ENCODE data around the gene MYOM3. TPM values are rescaled to one million over a fixed set of nuclear protein-coding genes. Genes with fewer than 3 reads are reported as not detected.

MYOM3 gene
- total RNA-seq, 2 donors from 2014 or later, result 0.11 to 0.15 TPM

- Mint-ChIP-seq H3K4me3 (no peak overlapping the region), H3K27me3 (ENCODE audit: insufficient read depth) (peaks cover 1% of the 10 kb centered on the region), H3K27ac (no peak overlapping the region), H3K9me3 (no peaks in the 10 kb centered on the region), H3K4me1 (peaks cover 5% of the 10 kb centered on the region), H3K36me3 (ENCODE audit: low read depth) (no peaks in the 10 kb centered on the region)
- Histone ChIP-seq H3K27me3 (ENCODE audit: control insufficient read depth, insufficient read depth, low read length, poor library complexity, severe bottlenecking) (no peaks in the 10 kb centered on the region), H3K9me3 (ENCODE audit: control insufficient read depth, low read length) (no peaks in the 10 kb centered on the region), H3K27ac (ENCODE audit: low read depth, low read length) (no peak overlapping the region), H3K36me3 (ENCODE audit: control insufficient read depth, insufficient read depth, low read length) (no peaks in the 10 kb centered on the region), H3K9ac (ENCODE audit: extremely low read depth, low read length, poor library complexity, severe bottlenecking) (no peak overlapping the region), H3K4me1 (ENCODE audit: control insufficient read depth, insufficient read depth, low read length) (no peaks in the 10 kb centered on the region), H3K4me3 (ENCODE audit: low read length) (no peak overlapping the region)
- DNase-seq, result no peak
- WGBS, 2 experiments (ENCODE audit: insufficient coverage in 1 of 2, insufficient read length in 1 of 2), result 78 to 86% methylated on average over 13 of the region's 13 CpGs
- TF ChIP-seq CTCF (conservative IDR thresholded peaks at IDR 0.05), result no peak
These were observed 26.7 kb upstream of the MYOM3 start for GRCh38 chr1:24138476-24139221.

- no peak overlapping the region for H3K4me3 ChIP-seq (ENCODE audit: low read length)
- no peaks in the 10 kb centered on the region for H3K9me3 Mint-ChIP-seq
- H3K4me3 Mint-ChIP-seq, result no peak overlapping the region
- no peak overlapping the region for H3K9ac ChIP-seq (ENCODE audit: extremely low read depth, low read length, poor library complexity, severe bottlenecking)
- H3K27ac ChIP-seq (ENCODE audit: low read depth, low read length), result no peak overlapping the region
- H3K4me1 ChIP-seq (ENCODE audit: control insufficient read depth, insufficient read depth, low read length), result no peaks in the 10 kb centered on the region
- no peak overlapping the region for H3K27ac Mint-ChIP-seq
- no peaks in the 10 kb centered on the region for H3K36me3 ChIP-seq (ENCODE audit: control insufficient read depth, insufficient read depth, low read length)
- no peaks in the 10 kb centered on the region for H3K4me1 Mint-ChIP-seq
- DNase-seq, result no peak
- H3K36me3 Mint-ChIP-seq (ENCODE audit: low read depth), result no peaks in the 10 kb centered on the region
- WGBS, 2 experiments (ENCODE audit: insufficient coverage in 1 of 2, insufficient read length in 1 of 2), result 86 to 88% methylated on average over 13 to 15 of the region's 15 CpGs
- no peak for TF ChIP-seq CTCF (conservative IDR thresholded peaks at IDR 0.05)
- H3K27me3 ChIP-seq (ENCODE audit: control insufficient read depth, insufficient read depth, low read length, poor library complexity, severe bottlenecking), result no peaks in the 10 kb centered on the region
- H3K27me3 Mint-ChIP-seq (ENCODE audit: insufficient read depth), result peaks cover under 1% of the 10 kb centered on the region
- H3K9me3 ChIP-seq (ENCODE audit: control insufficient read depth, low read length), result no peaks in the 10 kb centered on the region
These were observed 25.1 kb upstream of the MYOM3 start for GRCh38 chr1:24136956-24137539.

- no peak overlapping the region for H3K27ac Mint-ChIP-seq
- H3K4me3 Mint-ChIP-seq, result no peak overlapping the region
- 89% methylated on average over 3 of the region's 3 CpGs; no CpG with 5 or more reads in 1 of the 2 experiments for WGBS, 2 experiments (ENCODE audit: insufficient coverage in 1 of 2, insufficient read length in 1 of 2)
These were observed 22.4 kb upstream of the MYOM3 start for GRCh38 chr1:24134376-24134775.

More at GRCh38 chr1:24134376-24134775, 22.4 kb upstream of the MYOM3 start:
- no peaks in the 10 kb centered on the region for H3K4me1 ChIP-seq (ENCODE audit: control insufficient read depth, insufficient read depth, low read length)
- Mint-ChIP-seq H3K9me3 (no peaks in the 10 kb centered on the region), H3K4me1 (peaks cover under 1% of the 10 kb centered on the region), H3K27me3 (ENCODE audit: insufficient read depth) (no peaks in the 10 kb centered on the region), H3K36me3 (ENCODE audit: low read depth) (no peaks in the 10 kb centered on the region)
- no peak overlapping the region for H3K9ac ChIP-seq (ENCODE audit: extremely low read depth, low read length, poor library complexity, severe bottlenecking)
- DNase-seq, result no peak
- no peak overlapping the region for H3K27ac ChIP-seq (ENCODE audit: low read depth, low read length)
- H3K4me3 ChIP-seq (ENCODE audit: low read length), result no peak overlapping the region
- H3K27me3 ChIP-seq (ENCODE audit: control insufficient read depth, insufficient read depth, low read length, poor library complexity, severe bottlenecking), result no peaks in the 10 kb centered on the region
- no peaks in the 10 kb centered on the region for H3K36me3 ChIP-seq (ENCODE audit: control insufficient read depth, insufficient read depth, low read length)
- no peak for TF ChIP-seq CTCF (conservative IDR thresholded peaks at IDR 0.05)
- H3K9me3 ChIP-seq (ENCODE audit: control insufficient read depth, low read length), result peaks cover 6% of the 10 kb centered on the region

Measured in endodermal cell (in vitro differentiated cells).